Osteocyte (in vitro differentiated cells): ENCODE data around the gene SMKR1. TPM values are rescaled to one million over a fixed set of nuclear protein-coding genes. Genes with fewer than 3 reads are reported as not detected.
A peak's percentile ranks its signal among the peaks of the same experiment; 100 is the strongest.

Experiments
- DNase-seq: peaks from one replicate; pipeline ENCODE4 v3.0.0; 2021; ENCODE audit warnings: mixed read lengths; ENCODE audit not compliant: unreplicated experiment; ENCODE audit errors: extremely low spot score
- H3K27ac Mint-ChIP-seq: one replicate; pipeline ENCODE4 v1.8.0; 2021; ENCODE audit warnings: mild to moderate bottlenecking, mixed read lengths; ENCODE audit not compliant: unreplicated experiment
- H3K27me3 Mint-ChIP-seq: one replicate; pipeline ENCODE4 v1.8.0; 2021; ENCODE audit warnings: mixed read lengths; ENCODE audit not compliant: unreplicated experiment
- H3K36me3 Mint-ChIP-seq: one replicate; pipeline ENCODE4 v1.8.0; 2021; ENCODE audit warnings: mixed read lengths; ENCODE audit not compliant: unreplicated experiment
- H3K4me1 Mint-ChIP-seq: one replicate; pipeline ENCODE4 v1.8.0; 2021; ENCODE audit warnings: mixed read lengths; ENCODE audit not compliant: unreplicated experiment
- H3K4me3 Mint-ChIP-seq: one replicate; pipeline ENCODE4 v1.8.0; 2021; ENCODE audit warnings: mild to moderate bottlenecking, moderate library complexity, mixed read lengths; ENCODE audit not compliant: unreplicated experiment
- H3K9me3 Mint-ChIP-seq: one replicate; pipeline ENCODE4 v1.8.0; 2021; ENCODE audit warnings: mixed read lengths; ENCODE audit not compliant: unreplicated experiment
- total RNA-seq: library from RNA; stranded (reverse); gene quantifications from 2 replicates; pipeline ENCODE4 v1.2.1, GENCODE V29; 2021
- TF ChIP-seq, protein P1 (sequence below): fragments of 200-600 bp; sonication (generic); IDR thresholded peaks from 2 replicates; pipeline ENCODE4 v1.5.0; 2021; ENCODE audit warnings: antibody characterized with exemption, mild to moderate bottlenecking, moderate library complexity

SMKR1 gene
- total RNA-seq, 1 donor from 2014 or later = not detected

DNA sequence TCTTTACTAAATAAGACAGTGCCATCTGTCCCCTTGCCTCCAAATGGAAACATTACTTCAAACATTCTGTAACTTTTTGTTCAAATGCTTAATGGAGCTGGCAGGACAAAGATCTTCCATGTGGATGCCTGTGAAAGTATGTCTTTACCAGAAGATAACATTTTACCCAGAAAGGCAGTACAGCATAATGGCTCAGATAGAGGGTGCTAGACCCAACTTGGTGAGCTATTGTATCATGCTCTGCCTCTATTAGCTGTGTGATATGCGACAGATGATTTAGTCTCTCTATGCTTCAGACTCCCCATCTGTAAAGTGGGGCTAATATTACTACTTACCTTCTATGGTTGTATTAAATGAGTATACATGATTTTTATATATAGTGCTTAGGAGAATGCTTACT is 8.8 kb upstream of the SMKR1 start:
- DNase-seq = peak; percentile 4
- Mint-ChIP-seq H3K9me3 (no peaks in the 10 kb centered on the region), H3K4me3 (no peak overlapping the region), H3K4me1 (peaks cover 8% of the 10 kb centered on the region), H3K36me3 (no peaks in the 10 kb centered on the region), H3K27me3 (no peaks in the 10 kb centered on the region), H3K27ac (peak overlapping the region; percentile 56)
- TF ChIP-seq, protein P1, sequence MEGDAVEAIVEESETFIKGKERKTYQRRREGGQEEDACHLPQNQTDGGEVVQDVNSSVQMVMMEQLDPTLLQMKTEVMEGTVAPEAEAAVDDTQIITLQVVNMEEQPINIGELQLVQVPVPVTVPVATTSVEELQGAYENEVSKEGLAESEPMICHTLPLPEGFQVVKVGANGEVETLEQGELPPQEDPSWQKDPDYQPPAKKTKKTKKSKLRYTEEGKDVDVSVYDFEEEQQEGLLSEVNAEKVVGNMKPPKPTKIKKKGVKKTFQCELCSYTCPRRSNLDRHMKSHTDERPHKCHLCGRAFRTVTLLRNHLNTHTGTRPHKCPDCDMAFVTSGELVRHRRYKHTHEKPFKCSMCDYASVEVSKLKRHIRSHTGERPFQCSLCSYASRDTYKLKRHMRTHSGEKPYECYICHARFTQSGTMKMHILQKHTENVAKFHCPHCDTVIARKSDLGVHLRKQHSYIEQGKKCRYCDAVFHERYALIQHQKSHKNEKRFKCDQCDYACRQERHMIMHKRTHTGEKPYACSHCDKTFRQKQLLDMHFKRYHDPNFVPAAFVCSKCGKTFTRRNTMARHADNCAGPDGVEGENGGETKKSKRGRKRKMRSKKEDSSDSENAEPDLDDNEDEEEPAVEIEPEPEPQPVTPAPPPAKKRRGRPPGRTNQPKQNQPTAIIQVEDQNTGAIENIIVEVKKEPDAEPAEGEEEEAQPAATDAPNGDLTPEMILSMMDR = peak; percentile 26

DNA sequence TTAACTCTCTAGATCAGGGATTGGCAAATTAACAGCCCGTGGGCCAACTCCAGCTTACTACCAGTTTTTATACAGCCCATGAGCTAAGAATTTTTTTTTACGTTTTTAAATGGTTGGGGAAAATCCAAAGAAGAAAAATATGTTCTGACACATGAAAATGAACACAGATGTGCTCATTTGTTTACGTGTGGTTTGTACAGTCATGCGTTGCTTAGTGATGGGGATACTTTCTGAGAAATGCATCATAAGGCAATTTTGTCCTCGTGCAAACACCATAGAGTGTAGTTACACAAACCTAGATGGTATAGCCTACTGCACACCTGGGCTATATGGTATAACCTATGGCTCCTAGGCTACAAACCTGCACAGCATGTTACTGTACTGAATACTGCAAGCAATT is 8.3 kb upstream of the SMKR1 start:
- H3K27ac Mint-ChIP-seq = no peak overlapping the region
- DNase-seq = peak; percentile 8
- H3K9me3 Mint-ChIP-seq = no peaks in the 10 kb centered on the region
- no peak overlapping the region for H3K4me3 Mint-ChIP-seq
- H3K27me3 Mint-ChIP-seq = no peaks in the 10 kb centered on the region
- H3K4me1 Mint-ChIP-seq = peaks cover 8% of the 10 kb centered on the region
- H3K36me3 Mint-ChIP-seq = no peaks in the 10 kb centered on the region
- TF ChIP-seq, protein P1 = no peak

DNA sequence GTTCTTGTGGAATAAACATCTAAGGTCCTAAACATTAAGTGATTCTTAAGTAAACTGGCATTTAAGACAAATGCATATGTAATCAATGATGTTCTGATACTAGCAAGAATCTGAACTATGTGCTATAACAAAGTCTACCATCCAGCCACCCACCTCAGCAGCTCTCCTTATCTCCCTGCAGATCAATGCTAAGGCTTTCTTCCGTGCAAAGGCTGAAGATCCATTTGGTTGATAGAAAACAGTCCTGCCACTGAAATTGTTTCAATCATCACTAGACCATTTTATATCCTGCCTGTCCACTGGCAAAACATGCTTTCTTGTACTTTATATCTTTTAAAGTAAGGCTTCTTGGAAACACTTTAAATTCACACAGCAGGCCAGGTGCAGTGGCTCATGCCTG is 6.3 kb upstream of the SMKR1 start:
- Mint-ChIP-seq H3K36me3 (no peaks in the 10 kb centered on the region), H3K4me1 (peaks cover 5% of the 10 kb centered on the region), H3K4me3 (no peak overlapping the region), H3K9me3 (no peaks in the 10 kb centered on the region), H3K27ac (no peak overlapping the region), H3K27me3 (peaks cover 3% of the 10 kb centered on the region)
- TF ChIP-seq, protein P1 = no peak
- DNase-seq = peak; percentile 6

DNA sequence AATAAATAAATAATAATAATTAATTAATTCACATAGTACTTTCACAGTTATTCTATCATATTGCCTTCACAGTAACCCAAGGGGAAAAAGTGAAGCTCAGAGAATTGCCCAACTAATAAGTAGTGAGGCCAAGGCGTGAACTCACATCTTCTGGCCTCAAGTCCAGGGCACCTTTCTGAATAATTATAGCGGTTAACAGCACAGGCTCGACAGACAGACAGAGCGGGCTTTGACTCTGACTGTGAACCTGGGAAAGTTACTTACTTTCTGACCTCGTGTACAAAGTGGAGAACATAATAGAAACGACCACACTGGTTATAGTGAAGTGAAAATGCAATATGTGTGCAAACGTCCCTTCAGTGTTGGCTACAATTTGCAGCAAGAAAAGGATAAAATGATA is 5.7 kb upstream of the SMKR1 start:
- Mint-ChIP-seq H3K27me3 (peaks cover 3% of the 10 kb centered on the region), H3K9me3 (no peaks in the 10 kb centered on the region), H3K4me3 (no peak overlapping the region), H3K36me3 (no peaks in the 10 kb centered on the region), H3K4me1 (peaks cover 5% of the 10 kb centered on the region), H3K27ac (no peak overlapping the region)
- DNase-seq = peak; percentile 4
- TF ChIP-seq, protein P1 = no peak

DNA sequence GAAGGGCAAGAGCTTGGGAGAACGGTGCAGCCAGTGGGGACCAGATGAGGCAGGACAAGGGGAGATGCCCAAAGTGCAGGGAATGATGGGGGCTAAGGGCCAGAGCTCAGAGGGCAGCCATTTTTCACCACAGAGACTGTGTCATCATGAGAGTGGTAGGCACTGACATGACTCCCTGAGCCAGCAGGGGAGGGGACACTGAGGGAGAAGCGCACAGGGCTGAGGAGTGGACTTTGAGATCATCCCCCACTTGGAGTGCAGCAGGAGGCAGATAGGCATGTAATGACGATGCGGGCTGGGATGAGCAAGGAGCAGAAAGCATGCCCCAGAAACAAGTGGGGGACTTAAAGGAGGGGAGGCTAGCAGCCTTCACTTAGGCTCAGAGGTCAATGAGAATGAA is 5.2 kb upstream of the SMKR1 start:
- peak; percentile 72 for DNase-seq
- H3K4me1 Mint-ChIP-seq = peaks cover 7% of the 10 kb centered on the region
- H3K27me3 Mint-ChIP-seq = peaks cover 3% of the 10 kb centered on the region
- TF ChIP-seq, protein P1 = no peak
- H3K27ac Mint-ChIP-seq = no peak overlapping the region
- H3K4me3 Mint-ChIP-seq = no peak overlapping the region
- H3K36me3 Mint-ChIP-seq = no peaks in the 10 kb centered on the region
- H3K9me3 Mint-ChIP-seq = no peaks in the 10 kb centered on the region
